Breast epithelium (tissue), 3 donors: ENCODE measurements around the gene KCND3.

Experiments
- CTCF ChIP-seq, 3 donors: fragments of 450-650 bp; IDR thresholded peaks; one replicate each; pipeline ENCODE4 v1.5.1; 2016 to 2017; ENCODE audit warnings: antibody characterized with exemption in 3 of 3, mild to moderate bottlenecking in 3 of 3, moderate library complexity in 3 of 3
- POLR2AphosphoS5 ChIP-seq, 3 donors: sonication (generic); formaldehyde crosslinking; IDR thresholded peaks; one replicate each; pipeline ENCODE4 v1.6.1; 2017; ENCODE audit warnings: antibody characterized with exemption in 3 of 3

GRCh38 chr1:111873460-111874030, 115.9 kb downstream of the KCND3 start:
- TF ChIP-seq CTCF (IDR thresholded peaks at IDR 0.05) (no peak), POLR2AphosphoS5 (IDR thresholded peaks at IDR 0.05) (no peak)
